Activated CD8-positive, alpha-beta memory T cell treated with anti-CD3 and anti-CD28 coated beads, Interleukin-2, amount 50 U/mL, for 4 hours (primary cell): Measurements from ENCODE around the gene IRAG1.
A peak's percentile ranks its signal among the peaks of the same experiment; 100 is the strongest.

Source experiments
- DNase-seq: peaks from one replicate; pipeline ENCODE4 v3.0.0-alpha.2; 2020

The IRAG1 gene

GRCh38 chr11:10666556-10667520 is 26.7 kb downstream of the IRAG1 start:
- no peak for DNase-seq

- DNase-seq: no peak
Measured at GRCh38 chr11:10664496-10664895, 29.1 kb downstream of the IRAG1 start.

GRCh38 chr11:10663990-10664389 is 29.6 kb downstream of the IRAG1 start:
- DNase-seq: no peak

- DNase-seq: no peak
Measured at GRCh38 chr11:10663365-10663764, 30.2 kb downstream of the IRAG1 start.

- no peak for DNase-seq
Measured at GRCh38 chr11:10660323-10660722, 33.2 kb downstream of the IRAG1 start.

DNA sequence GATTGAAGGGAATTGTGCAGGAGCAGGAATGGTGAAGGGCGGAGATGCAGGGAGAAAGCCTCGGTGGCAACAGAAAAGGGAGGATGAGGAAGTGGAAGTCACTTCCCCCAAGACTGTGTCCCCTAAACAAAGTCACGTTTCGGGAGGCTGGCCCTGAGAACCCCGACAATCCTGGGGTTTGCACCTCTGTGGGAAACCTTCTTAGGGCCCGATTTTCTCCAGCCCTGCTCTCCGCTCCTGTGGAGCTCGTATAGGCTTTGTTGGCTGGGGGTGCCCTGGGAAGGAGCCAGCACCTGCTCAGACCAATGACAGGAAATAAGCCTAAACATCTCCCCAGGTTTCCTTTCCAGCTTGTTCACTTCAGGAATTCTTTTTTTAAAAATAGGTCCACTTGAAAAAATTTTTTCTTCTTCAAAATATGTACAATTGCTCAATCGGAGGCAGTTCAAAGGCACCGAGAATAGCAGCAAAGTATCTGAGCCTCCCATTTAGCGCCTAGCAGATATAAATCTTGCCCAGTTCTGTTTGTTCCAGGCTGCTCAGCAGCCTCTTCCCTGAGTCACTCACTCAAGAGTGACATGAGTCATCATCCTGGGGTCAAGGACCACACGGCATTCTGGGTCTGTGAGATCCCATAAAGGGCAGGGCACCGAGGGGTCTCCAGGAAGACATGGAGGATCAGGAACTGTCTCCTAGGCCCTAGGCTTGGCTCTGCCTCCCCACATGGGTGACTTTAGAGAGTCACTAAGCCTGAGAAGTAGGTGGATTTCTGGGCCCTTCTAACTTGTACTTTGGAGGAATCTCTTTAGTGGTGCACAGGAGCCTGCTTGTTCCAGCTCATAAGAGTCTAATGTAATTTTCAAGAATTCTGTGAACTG is 34.0 kb downstream of the IRAG1 start:
- DNase-seq: no peak

DNA sequence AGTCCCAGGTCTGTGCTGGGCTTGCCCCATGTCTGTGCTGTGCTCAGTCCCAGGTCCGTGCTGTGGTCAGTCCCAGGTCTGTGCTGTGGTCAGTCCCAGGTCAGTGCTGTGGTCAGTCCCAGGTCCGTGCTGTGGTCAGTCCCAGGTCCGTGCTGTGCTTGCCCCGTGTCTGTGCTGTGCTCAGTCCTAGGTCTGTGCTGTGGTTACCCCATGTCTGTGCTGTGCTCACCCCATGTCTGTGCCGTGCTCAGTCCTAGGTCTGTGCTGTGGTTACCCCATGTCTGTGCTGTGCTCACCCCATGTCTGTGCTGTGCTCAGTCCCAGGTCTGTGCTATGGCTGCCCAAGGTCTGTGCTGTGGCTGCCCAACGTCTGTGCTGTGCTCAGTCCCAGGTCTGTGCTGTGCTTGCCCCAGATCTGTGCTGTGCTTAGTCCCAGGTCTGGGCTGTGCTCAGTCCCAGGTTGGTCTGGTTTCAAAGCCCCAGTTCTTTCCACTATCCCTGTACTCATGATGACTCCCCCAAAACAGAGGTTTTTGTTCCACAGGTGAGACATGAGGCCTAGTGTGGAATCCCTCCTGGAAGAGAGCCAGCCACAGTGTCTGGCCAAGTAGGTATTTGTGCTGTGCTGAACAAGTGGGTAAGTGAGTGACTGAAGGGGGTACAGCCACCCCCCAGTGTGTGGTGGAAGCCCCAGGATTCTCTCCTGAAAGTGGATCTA is 34.8 kb downstream of the IRAG1 start:
- DNase-seq: no peak

- no peak for DNase-seq
Measured at GRCh38 chr11:10657308-10658271, 36.0 kb downstream of the IRAG1 start.

DNA sequence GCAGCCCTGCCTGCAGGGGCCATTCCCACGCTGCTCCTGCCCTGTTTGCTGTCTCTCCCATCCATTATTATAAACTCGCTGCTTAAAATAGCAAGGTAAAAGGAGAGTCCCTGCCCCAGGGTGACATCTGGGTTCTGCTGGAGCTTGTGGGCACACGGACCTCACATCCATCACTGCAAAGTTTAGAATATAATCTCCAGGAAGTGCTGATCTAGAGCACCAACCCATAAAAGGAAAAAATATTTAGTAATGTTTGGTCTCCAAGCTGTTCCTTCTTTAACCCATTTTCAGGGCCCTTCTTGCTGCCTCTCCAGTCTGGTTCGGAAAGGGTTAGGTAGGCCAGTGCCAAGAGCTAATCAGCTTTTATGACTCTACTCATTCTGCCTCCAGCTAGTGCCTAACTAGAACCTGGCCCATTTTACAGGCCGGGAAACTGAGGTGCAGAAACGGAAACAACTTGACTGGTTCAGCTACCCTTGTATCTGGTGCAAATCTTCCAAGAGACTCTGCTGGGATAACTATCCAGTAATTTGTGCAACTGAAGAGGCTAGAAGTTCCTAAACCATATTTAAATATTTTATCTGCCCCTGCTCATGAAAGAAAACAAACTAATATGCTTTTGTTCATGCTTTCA is 37.5 kb downstream of the IRAG1 start:
- no peak for DNase-seq

- DNase-seq: no peak
Measured at GRCh38 chr11:10655227-10655626, 38.3 kb downstream of the IRAG1 start.

- no peak for DNase-seq
Measured at GRCh38 chr11:10654811-10655150, 38.8 kb downstream of the IRAG1 start.

DNA sequence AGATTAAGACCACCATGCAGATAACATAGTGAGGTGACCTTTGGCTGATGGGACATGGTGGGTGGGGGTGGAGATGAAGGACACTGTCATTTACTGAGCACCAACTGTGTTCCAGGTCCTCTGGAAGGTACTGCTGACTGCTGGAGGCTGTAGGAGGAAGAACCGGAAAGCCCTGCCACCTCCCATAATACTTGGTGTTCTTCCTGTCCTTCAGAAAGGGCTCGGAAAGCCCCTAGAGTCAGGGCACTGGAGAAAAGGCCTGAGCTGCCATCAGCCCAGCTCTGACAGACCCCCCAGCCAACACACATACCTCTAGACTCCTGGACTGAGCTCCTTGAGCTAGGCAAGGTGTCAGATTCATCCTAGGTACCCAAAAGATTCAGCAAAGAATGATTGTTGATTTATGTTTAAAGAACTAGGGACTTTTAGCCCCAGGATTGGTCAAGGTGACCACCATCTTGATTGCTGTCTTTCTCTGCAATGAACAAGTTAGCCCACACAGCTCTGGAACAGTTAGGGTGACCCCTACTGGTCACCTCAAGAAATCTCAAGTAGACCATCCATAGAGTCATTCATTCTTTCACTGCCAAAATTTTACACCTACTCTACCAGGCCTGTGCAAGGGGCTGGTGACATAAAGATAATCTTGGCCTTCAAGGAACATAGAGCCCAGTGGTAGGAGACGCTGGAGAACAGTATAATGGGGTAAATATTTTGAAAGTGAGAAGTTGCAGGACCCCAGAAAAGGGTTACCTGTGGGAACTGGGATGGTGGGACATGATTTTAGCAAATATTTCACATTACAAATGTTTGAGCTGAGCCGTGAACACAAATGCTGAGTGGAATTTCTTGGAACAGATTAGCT is 39.4 kb downstream of the IRAG1 start:
- peak; percentile 31 for DNase-seq

DNA sequence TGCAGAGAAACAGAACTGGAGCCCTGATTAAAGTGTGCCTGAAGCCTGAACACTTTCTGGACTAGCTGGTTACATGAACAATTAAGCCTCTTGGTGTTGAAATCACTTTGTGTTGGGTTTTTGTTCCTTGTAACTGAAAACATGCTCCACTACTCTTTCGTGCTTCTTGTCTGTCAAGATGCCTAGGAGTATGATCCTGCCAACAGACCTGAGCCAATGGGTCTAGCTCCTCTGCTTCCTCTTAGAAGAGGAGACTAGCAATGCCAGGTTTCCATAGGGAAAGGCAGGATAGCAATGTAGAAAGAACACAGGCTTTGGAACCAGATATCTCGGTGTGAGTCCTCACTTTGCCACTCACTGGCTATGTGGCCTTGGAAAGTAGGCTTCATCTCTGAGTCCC is 40.3 kb downstream of the IRAG1 start:
- DNase-seq: no peak

GRCh38 chr11:10651656-10652361 is 41.7 kb downstream of the IRAG1 start:
- DNase-seq: no peak

DNA sequence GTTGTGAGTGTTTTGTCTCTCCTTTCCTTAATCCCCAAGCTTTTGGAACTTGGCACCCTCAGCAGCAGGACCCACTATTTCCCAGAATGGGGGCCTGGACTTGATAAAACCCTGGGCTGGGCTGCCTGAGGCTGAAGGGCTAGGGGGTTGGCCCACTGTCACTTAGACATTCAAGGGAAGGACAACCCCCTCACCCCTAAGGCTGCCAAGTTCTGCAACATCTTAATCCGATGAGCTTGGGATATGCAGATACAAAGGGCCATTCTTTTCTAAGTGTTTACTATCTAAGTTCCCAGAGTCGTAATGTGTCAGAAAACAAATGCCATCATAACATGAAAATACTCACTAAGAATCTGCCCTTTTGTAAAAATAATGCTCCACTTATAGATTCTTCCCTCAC is 42.9 kb downstream of the IRAG1 start:
- no peak for DNase-seq

GRCh38 chr11:10650166-10650565 is 43.4 kb downstream of the IRAG1 start:
- DNase-seq: no peak

DNA sequence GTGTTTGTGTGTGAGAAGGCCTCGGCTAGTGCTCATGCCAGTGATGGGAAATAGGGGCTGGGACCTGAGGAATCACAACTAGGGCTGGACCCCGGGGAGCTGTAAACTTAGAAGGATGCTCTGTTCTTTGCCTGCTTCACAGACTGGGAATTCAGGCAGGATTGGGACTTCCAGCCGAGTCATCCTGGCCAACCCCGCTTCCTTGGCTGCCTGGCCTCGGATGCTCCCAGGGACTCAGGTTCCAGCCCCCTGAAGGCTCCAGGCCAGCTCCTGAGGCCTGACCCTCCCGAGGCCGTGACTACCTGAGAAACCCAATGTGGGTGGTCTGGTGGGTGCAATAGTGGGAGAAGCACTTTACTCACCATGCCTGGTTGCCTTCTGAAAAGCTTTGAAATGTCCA is 44.7 kb downstream of the IRAG1 start:
- DNase-seq: no peak

DNA sequence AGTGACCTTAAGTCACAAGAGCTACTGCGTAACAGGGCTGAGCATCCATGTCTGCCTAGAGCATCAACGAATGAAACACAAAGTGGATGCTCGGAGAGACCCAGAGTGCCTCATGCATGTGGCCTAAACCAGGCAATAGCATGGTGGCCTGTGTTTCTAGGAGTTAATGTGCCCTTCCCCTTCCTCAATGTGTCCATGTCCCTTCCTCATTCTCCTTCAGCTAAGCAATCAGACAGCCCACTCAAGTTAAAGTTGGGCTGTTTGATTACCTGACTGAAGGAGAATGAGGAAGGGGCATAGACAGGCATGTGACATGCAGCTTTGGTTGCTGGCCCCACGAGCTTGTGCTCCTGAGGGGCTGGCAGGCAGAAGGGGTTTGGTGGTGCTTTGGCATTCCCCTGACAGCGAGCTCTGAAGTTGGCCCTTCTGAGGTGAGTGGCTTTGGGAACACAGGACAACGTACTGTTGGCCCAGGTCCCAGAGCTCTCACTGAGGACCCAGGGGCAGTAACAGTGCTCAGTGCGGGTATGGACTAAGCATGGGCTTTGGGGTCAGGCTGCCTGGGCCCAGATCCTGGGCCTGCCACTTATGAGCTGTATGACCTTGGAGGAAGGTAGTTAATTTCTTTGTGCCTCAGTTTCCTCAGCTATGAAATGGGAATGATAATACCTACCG is 46.7 kb downstream of the IRAG1 start:
- DNase-seq: no peak

GRCh38 chr11:10646005-10646404 is 47.5 kb downstream of the IRAG1 start:
- no peak for DNase-seq
